Hypothalamus (tissue), 51 donors: Measurements from ENCODE around the gene EHD1.
A peak's percentile ranks its signal among the peaks of the same experiment; 100 is the strongest.

ENCODE experiments used
- DNase-seq, 51 donors: peaks; one replicate each; lab custom pipeline; 2025; lab: John Stamatoyannopoulos, UW

Gene EHD1

DNA sequence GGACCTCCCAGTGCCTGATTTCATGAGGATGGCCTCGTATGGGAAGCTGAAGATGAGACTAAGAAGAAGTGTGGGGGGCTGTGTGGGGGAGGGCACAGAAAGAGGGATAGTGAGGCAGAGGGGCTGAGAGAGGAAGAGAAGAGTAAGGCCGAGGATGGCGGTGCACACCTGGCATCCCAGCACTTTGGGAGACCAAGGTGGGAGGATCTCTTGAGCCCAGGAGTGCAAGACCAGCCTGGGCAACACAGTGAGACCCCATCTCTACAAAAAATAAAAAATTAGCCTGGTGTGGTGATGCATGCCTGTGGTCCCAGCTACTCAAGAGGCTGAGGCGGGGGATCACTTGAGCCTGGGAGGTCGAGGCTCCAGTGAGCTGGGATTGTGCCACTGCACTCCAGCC is 13.5 kb upstream of the EHD1 start:
- no peak for DNase-seq

DNA sequence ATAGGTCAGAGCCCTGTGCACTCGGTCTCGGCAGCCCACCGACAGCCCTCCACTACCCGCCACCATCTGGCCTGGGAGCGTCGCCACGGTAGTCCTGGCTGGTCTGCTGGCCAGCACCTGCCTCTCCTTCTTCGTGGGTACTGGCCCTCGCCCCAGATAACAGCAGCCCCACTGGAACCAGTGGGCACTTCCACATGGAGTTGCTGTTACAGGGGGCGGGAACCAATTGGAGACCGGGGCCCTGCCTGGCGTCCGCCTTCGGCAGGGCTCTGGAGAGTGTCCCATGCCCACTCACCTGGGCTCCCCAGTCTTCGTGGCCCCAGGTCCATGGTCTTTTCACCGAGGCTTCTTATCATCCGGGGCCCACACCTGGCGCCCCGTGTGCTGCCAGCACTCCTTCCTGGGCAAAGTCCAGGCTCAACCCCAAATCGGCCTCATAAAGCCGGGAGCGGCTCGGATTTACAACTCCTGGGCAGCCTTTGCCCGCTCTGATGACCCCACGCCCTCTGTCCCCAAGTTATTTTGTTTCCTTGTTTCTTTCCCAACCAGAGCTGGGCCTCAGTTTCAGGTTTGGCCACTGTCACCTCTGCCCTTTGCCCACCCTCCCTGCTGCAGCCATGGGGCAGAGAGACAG is 12.9 kb upstream of the EHD1 start:
- DNase-seq = no peak

DNA sequence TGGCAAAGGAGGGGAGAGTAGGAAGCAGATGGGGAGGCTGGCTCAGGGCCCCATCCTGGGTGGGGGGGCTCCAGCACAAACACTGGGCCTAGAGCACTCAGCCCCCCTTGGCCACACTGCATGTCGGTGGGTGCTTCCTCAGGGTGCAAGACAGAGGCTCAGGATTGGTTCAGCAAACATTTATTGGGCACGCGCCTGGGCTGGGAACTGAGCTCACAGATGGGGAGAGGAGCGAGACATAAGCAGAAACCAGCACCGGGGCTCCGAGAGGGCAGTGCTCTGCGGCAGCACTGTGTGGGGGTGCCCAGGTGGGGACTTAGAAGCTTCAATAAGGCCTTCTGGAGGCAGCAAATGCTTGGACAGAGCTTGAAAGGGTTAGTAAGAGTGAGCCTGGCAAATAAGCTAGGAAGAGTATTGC is 12.1 kb upstream of the EHD1 start:
- no peak for DNase-seq

DNA sequence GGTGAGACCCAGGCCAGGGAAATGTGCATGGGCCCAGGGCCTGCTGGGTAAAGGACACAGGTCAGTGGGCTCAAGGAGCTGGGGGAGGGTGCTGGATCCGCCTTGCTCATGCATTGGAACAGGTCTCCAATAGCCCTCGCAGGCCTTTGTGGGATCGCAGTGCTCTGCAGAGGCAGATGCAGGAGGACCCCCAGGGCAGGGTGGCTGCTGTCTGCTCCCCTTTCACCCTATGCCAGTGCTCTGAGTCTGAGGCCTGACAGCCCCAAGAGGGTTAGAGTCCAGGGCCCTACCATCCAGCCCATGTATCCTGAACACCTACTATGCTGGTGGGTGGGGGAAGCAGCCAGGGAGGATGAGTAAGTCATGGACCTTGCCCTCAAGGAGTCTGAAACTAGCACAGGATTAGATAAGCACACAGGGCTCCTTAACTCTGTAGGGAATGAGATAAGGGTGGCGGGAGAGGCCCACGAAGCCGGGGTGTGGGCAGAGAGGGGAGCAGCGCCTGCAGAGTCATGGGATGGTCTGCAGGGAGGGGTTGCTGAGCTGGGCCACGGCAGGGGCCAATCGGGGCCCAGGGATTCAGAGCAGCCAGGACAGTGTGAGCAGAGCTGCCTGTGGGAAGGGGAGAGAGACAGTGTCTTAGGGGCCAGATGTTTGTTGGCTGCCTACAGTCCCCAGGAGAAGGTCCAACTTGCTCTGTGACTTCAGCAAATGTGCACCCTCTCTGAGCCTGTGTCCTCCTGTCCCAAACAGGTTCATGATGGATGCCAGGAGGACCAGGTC is 10.5 kb upstream of the EHD1 start:
- DNase-seq = no peak

DNA sequence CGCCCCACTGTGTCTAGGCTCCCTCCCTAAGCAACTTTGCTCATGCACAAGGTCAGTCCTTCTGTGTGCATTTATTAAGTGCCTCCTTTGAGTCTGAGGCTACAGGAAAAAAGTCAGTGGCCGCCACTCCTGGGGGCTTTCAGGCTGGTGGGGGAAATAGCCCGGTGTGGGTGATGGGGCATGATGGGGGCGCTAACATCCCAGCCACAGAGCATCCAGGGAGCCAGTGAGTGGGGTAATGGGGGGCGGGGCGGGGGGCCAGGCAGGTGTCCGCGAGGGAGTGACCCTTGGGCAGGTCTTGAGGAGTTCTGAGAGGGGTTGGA is 9.9 kb upstream of the EHD1 start:
- no peak for DNase-seq

DNA sequence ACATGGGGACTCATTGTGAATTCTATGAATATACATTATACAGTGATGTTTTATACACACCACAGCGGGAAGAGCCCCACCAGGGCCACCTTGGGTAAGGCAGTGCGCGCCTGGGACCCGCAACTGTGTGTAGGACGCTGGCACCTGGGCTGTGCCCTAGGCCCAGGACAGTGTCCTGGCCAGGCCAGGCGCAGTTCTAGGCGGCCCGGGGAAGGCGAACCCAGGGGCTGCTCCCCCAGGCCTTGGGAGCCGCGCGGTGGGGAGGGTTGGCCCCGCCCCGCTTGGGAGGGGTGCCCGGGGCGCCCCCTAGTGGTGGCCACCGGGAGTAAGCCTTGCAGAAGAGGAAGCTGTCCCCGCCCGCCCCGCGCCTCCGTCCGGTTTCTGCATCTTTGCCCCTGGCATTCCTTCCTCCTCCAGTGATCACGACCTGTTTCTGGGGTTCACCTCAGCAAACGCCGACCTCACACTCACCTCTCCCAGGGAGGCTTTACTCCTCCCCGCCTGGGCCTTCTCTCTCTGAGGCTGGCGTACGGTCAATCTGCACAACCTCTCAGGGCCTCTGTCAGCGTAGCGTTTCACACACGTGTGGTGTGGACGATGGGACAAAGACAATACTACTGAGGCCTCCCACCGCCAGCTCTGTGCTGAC is 9.5 kb upstream of the EHD1 start:
- peak in 45 of 51 donors; percentile 23 to 87 (median 63) for DNase-seq

DNA sequence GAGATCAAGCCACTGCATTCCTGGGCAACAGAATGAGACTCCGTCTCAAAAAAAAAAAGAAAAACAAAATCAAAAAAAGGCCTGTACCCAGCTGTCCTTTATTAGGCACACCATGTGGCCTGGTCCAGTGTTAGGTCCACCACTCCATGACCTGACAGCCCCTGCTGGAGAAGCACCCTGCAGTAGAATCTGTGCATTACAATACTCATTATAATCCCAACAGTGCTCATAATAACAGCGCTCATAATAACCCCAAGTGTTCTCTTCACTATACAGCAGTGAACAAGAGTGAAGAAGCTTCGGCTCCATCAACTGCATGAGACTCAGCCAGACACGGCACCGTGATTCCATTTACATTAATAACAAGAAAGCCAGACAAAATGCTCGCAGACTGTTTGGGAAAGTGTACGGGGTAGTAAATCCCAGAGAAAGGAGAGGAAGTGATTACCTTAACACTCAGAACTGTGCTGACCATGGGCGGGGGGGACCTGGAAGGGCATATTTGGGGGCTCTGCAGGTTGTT is 8.9 kb upstream of the EHD1 start:
- no peak for DNase-seq

DNA sequence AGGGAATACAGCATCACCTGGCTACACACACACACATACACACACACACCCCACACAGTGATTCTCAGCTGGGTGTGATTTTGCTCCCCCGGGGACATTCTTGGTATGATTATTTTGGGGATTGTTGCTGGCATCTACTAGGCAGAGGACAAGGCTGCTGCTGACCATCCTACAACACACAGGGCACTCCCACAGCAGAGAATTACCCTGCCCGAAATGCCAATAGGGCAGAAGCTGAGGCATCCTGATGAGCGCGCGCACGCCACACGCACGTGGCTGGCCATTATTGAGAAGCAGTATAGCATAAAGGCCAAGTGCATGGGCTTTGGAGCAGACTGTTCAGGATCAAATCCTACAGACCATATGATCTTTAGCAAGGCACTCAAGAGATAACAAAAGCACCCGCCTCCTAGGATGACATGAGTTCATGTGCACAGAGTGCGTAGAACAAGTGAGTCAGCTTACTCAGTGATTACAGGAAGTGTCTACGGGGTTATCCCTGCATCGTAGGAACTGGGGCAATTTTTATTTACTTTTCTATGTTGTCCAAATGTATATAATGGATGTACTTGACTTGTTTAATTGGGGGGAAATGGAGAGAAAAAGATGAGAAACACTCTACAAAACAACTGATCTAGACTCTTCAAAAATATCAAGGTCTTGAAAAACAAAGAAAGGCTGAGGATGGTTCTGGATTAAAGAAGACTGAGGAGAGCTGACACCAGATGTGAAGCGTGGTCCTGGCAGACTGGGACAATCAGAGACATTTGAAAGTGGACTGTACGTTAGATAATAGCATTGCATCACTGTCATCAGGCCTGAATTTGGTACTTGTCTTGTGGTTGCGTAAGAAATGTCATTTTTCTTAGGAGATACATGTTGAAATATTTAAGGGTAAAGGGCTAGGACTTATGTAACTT is 7.2 kb upstream of the EHD1 start:
- no peak for DNase-seq

DNA sequence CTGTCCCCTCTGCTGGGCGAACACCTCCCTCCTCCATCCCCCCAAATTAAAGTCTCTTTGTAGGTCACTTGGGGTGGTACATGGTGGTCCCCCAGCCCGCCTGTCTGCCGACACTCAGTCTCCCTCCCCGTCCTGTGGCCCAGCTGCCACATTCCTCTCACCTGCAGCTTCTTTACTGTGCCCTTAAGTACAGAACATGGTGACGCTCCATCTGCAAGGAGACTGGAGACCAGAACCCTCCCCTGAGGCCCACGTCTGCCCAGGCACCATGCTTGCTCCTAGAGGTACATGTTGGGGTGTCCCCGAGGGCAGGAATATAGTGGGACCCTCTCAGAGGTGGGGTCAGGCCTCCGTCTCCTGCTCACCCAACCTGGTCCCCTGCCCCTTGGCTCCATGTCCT is 5.6 kb upstream of the EHD1 start:
- no peak for DNase-seq

DNA sequence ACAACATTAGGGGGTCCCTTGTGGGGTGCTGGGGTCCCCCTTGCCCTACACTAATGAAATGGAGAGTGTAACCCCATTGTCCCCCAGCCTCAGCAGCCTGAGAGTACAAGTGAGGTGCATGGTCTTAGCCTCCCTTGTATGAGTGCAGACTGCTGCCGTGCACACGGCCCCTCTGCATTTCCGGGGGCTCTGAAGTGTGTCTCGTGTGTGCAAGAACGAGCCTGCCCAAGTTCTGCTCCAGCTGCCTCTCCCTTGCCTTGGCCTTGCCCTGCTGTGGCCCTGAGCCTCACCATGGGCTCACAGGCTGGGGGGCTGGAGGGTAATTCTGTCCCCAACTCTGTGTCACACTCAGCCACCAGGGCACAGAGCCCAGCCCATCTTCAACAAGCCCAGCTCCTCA is 5.2 kb upstream of the EHD1 start:
- no peak for DNase-seq

DNA sequence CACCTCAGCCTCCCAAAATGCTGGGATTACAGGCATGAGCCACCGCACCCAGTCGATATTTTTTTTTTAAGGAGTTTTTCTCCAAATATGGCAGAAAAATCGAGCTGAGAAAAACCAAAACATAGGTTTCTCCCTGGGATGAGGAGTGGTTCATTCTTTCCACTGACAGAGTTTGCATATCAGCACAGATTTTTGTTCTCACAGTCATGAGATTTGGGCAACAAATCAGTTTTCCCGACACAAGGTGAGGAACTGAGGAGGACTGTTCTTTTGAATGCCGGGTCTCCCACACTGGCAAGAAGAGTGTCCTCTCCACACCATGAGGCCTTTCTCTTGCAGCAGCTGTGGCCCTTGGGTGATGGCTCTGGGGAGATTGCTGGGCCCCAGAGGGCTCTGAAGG is 3.8 kb upstream of the EHD1 start:
- DNase-seq = no peak

DNA sequence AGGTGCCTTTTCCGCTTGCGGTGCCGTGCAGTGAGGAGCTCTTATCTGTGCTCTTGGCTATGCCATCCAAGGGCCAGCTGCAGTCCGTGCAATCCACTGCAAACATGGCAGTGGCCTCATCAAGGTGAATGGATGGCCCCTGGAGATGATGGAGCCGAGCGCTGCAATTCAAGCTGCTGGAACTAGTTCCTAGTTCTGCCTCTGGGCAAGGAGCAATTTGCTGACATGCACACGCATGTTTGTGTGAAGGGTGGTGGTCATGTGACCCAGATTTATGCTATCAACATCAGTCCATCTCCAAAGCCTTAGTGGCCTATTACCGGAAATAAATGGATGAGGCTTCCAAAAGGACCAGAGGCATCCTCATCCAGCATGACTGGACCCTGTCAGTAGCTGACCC is 3.1 kb upstream of the EHD1 start:
- no peak for DNase-seq

DNA sequence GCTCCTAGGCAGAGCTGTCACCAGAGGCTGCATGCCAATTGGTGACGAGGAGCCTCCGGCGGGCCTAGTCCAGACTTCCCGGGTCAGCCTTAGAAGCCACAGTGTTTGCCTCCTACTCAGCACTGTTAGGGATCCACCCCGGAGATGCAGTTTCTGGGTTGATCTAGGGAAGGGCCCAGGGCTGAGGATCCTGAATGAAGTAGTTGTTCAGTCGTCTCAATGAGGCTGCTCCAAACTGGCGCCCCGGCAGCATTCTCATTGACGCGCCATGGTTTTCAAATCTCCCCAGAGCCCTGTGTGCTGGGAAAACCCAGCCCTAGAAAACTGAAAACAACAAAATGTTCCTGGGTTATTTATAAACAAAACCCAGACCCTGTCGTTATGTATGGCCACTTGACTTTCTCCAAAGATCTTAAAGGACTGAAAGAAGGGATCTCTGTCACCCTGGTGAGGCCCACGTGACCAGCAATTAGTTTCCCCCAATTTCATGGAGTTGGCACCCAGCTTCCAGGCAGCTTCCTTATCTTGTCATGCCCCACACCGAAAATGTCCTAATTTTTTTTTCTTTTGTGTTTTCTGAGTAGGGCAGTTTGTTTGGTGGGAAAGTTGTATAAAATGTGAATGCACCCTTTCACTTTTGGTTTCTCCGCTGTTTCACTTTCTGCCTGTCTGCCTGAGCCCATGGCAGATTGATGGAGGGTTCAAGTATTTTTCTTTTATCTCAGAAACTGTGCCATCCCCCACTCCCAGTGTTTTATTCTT is 2.0 kb upstream of the EHD1 start:
- peak in 12 of 51 donors; percentile 20 to 67 (median 38) for DNase-seq

DNA sequence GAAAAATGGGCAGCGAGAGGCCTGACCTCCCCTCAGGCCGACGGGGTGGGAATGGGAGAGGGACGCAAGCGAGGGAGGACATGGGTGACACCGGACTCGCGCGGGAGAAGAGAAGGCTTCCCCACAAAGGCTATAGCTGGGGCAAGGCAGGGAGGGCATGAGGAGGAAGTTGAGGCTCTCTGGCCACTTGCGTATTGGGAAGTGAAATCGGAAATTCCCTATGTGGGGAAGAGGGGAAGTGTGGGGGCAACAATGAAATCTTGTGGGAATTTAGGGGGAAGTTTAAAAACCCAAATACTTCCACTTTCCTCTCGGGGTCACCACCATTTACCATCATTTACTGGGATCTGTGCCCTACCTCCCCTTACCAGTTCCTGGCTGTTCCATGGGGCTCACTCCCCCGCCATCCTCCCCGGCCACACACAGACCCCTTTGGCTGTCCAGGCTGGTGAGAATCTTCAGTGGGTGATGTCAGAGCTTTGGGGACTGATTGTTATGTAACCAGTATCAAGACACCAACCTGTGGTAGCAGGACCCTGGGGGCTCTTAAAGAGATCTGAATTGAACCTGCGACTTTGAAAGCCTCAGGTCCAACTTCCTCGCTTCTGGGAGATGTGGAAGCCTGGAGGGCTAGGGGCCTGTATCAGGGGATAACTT is 951 bp upstream of the EHD1 start:
- DNase-seq = peak in 8 of 51 donors; percentile 11 to 75 (median 60)

DNA sequence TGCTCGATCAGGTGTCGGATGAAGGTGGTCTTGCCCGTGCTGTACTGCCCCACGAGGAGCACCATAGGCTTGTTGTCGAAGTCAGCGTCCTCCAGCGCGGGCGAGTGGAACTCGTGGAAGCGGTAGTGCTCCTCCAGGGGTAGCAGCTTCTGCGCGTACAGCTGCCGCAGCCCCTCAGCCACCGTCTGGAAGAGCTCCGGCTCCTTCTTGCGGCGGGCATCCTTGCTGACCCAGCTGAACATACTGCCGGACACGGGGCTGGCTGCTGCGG is 263 bp downstream of the EHD1 start:
- DNase-seq = peak in 1 of 51 donors; percentile 80

DNA sequence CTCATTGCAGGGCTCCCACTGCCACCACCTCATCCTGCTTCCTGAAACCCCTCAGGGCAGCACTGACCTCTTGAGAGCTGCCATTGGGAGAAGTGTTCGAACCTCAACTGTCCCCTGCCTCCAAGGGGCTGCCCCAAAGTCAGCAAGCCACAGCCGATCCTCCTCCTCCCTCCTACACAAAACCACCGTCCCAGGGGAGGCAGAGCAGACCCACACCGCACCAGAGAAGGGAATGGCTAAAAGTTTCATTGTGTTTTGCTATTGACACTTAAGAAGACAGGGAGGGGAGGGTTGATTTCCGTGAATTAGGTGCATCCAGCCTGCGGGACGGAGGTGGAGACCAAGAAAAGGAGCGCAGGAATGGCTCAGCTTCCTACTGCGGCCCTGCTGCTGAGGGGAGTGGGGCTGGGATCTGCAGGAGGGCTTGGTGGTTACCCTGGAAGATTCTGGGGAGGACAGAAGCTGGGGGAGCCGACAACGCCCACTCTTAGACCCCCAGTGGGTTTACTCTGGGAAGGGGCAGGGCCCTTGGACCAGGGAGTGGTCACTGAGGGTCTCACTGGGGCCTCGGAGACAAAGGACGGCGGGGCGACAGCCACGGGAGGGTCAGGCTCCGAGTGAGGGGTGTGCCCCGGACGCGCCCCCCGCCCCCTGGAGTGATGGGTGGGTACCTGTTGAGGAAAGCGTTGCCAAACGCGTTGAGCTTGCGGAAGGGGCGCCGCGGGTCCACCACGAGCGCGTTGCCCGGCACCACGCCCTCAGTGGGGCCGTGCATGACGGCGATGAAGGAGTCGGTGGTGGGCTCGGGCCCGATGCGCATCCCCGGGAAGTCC is 815 bp downstream of the EHD1 start:
- peak in 3 of 51 donors; percentile 36 to 74 (median 60) for DNase-seq

DNA sequence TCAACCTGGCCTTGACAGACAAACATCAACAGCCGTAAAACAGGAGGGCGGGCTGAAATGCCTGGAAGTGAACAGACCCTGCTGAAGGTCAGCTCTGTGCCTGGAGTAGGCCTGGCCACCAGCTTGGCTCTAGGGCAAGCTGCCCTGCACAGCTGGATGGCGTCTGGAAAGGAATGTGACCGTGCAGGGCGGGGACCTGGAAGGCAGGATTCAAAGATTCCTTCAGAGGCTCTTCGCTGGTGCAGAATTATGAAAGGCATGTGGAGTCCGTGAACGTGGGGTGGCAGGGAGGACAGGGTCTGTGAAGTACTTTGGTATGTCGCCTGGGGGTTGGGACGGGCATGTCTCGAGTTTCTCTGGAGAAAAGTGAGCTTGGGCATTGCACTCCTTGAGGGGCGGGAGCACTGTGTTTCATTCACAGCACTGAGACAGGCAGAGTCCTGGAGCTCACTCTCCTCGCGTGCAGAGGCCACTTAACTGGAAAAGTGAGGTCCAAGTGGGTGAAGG is 1.5 kb downstream of the EHD1 start:
- peak in 8 of 51 donors; percentile 18 to 74 (median 40) for DNase-seq

DNA sequence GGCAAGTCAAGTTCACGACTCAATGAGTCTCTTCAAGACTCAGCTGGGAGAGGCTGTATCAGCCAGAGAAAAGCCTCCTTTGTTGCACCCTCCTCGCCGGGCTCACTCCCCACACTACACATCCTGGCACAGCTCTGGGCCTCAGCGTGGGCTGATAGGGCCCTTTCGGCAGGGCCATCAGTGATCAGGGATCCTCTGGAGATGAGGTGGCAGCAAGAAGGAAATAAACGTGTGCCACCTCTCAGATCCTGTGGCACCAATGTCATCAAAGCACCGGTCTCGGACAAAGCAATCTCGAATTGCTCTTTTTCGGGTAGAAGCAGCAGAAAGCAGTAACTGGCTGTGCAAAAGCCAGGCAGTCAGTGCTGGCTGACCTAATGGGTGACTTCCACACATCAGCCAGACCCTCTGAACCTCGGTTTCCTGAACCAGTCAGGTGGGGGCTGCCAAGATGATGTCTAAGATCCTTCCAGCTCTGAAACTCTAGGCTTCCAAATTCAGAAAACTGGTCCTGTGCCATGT is 2.1 kb downstream of the EHD1 start:
- DNase-seq = peak in 29 of 51 donors; percentile 15 to 70 (median 42)
